K562 (cell line): ENCODE results near the gene CHD2. TPM values are rescaled to one million over a fixed set of nuclear protein-coding genes. Genes with fewer than 3 reads are reported as not detected.

Experiments
- BHLHE40 ChIP-seq: IDR thresholded peaks from 2 replicates; pipeline ENCODE4 v1.6.1; 2011; ENCODE audit warnings: low read length, improper control_type of control experiment
- BRCA1 ChIP-seq, 2 experiments: fragments of 450-650 bp in 1 of 2; sonication (generic) in 1 of 2; formaldehyde crosslinking in 1 of 2; IDR thresholded peaks; 2 replicates each; pipeline versions ENCODE4 v1.5.0 to v1.6.1; 2017 to 2020; ENCODE audit warnings: mild to moderate bottlenecking in 1 of 2, missing genetic modification reagents in 1 of 2
- C11orf30 ChIP-seq: fragments of 450-650 bp; IDR thresholded peaks from 2 replicates; pipeline ENCODE4 v1.6.1; 2016; ENCODE audit warnings: low read depth, mild to moderate bottlenecking
- RCOR1 ChIP-seq, 2 experiments: IDR thresholded peaks; 2 replicates each; pipeline ENCODE4 v1.6.1; 2012; ENCODE audit warnings: low read depth in 2 of 2, low read length in 2 of 2, borderline replicate concordance in 1 of 2, improper control_type of control experiment in 1 of 2
- TRIM28 ChIP-seq: fragments of 450-650 bp; IDR thresholded peaks from 2 replicates; pipeline ENCODE4 v1.6.1; 2017
- ZNF586 ChIP-seq: fragments of 450-650 bp; formaldehyde crosslinking; conservative IDR thresholded peaks from 2 replicates; pipeline ENCODE4 v1.4.0; 2020; ENCODE audit warnings: mild to moderate bottlenecking, moderate library complexity
- polyA plus RNA-seq, 8 experiments: library from polyadenylated mRNA; depleted of rRNA in 4 of 8; stranded (reverse) in 5 of 8; unstranded in 3 of 8; fragments of >200 nt; fragmentation: Nextera tagmentation in 2 of 8; fragmentation: Illumina TruSeq in 1 of 8; extraction: Ambion mirVana in 2 of 8; extraction: Trizol in 1 of 8; gene quantifications; 2 replicates each; pipeline versions ENCODE4 v1.2.1 to v1.2.3, GENCODE V29; 2011 to 2014; ENCODE audit warnings: inconsistent platforms in 1 of 8, missing spikeins in 1 of 8
- total RNA-seq, 7 experiments: library from RNA; depleted of rRNA in 6 of 7; stranded (reverse); fragments of >200 nt in 6 of 7; fragmentation: Illumina TruSeq in 2 of 7; extraction: Trizol in 2 of 7; gene quantifications; 2 replicates each; pipeline versions ENCODE4 v1.2.1 to v1.2.3, GENCODE V29; 2011 to 2021; ENCODE audit warnings: low replicate concordance in 1 of 7
- TF ChIP-seq, protein P1 (sequence below): fragments of 200-800 bp; sonication (Bioruptor generic); IDR thresholded peaks from 2 replicates; pipeline ENCODE4 v1.6.1; 2016; ENCODE audit warnings: missing genetic modification characterization, missing compliant biosample characterization
- TF ChIP-seq, protein P2 (sequence below): fragments of 450-650 bp; IDR thresholded peaks from 2 replicates; pipeline ENCODE4 v1.6.1; 2017; ENCODE audit warnings: mild to moderate bottlenecking, moderate library complexity
- TF ChIP-seq, protein P3 (sequence below): fragments of 250-450 bp; sonication (Bioruptor Pico); IDR thresholded peaks from 2 replicates; pipeline ENCODE4 v1.8.0; 2022; ENCODE audit warnings: inconsistent platforms
- TF ChIP-seq, protein P4 (sequence below), 2 experiments: IDR thresholded peaks; 2 replicates each; pipeline ENCODE4 v1.6.1; 2011; ENCODE audit warnings: borderline replicate concordance in 1 of 2, control low read depth in 1 of 2, low read depth in 1 of 2, low read length in 1 of 2, mild to moderate bottlenecking in 1 of 2, mixed read lengths in 1 of 2, moderate library complexity in 1 of 2; ENCODE audit not compliant: insufficient read depth in 1 of 2, insufficient read length in 1 of 2, poor library complexity in 1 of 2, severe bottlenecking in 1 of 2; ENCODE audit errors: extremely low read depth in 1 of 2
- TF ChIP-seq, protein P5 (sequence below), 2 experiments: fragments of 450-650 bp; IDR thresholded peaks; 2 replicates each; pipeline ENCODE4 v1.6.1; 2016

The CHD2 gene
- total and polyA plus RNA-seq, 9 of the 15 experiments (the other 6 are each of a cell fraction or from before 2014, with no cell fraction given) = 38.9 to 70.8 (median 56.2) TPM

DNA sequence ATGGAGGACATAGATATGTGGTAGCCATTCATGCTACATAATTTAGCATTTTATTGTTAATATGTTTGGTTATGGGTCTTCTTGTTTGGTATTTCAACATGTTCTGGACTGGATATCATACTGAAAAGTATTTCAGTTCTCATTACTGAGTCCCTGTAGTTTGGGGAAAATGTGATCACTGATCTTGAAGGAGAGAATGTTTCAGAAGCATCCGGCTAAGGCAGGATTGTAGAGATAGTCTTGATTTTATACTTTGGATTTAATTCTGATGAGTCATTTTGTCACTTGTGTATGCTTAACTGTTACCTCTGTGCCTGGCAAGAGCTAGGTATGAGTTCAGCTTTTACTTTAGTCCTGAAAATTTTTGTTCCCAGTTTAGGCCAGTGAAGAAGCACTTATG is 7.1 kb downstream of the CHD2 start (continued):
- TF ChIP-seq, protein P1, sequence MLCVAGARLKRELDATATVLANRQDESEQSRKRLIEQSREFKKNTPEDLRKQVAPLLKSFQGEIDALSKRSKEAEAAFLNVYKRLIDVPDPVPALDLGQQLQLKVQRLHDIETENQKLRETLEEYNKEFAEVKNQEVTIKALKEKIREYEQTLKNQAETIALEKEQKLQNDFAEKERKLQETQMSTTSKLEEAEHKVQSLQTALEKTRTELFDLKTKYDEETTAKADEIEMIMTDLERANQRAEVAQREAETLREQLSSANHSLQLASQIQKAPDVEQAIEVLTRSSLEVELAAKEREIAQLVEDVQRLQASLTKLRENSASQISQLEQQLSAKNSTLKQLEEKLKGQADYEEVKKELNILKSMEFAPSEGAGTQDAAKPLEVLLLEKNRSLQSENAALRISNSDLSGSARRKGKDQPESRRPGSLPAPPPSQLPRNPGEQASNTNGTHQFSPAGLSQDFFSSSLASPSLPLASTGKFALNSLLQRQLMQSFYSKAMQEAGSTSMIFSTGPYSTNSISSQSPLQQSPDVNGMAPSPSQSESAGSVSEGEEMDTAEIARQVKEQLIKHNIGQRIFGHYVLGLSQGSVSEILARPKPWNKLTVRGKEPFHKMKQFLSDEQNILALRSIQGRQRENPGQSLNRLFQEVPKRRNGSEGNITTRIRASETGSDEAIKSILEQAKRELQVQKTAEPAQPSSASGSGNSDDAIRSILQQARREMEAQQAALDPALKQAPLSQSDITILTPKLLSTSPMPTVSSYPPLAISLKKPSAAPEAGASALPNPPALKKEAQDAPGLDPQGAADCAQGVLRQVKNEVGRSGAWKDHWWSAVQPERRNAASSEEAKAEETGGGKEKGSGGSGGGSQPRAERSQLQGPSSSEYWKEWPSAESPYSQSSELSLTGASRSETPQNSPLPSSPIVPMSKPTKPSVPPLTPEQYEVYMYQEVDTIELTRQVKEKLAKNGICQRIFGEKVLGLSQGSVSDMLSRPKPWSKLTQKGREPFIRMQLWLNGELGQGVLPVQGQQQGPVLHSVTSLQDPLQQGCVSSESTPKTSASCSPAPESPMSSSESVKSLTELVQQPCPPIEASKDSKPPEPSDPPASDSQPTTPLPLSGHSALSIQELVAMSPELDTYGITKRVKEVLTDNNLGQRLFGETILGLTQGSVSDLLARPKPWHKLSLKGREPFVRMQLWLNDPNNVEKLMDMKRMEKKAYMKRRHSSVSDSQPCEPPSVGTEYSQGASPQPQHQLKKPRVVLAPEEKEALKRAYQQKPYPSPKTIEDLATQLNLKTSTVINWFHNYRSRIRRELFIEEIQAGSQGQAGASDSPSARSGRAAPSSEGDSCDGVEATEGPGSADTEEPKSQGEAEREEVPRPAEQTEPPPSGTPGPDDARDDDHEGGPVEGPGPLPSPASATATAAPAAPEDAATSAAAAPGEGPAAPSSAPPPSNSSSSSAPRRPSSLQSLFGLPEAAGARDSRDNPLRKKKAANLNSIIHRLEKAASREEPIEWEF (CRISPR knock-in tag) = no peak
- TF ChIP-seq, protein P2, sequence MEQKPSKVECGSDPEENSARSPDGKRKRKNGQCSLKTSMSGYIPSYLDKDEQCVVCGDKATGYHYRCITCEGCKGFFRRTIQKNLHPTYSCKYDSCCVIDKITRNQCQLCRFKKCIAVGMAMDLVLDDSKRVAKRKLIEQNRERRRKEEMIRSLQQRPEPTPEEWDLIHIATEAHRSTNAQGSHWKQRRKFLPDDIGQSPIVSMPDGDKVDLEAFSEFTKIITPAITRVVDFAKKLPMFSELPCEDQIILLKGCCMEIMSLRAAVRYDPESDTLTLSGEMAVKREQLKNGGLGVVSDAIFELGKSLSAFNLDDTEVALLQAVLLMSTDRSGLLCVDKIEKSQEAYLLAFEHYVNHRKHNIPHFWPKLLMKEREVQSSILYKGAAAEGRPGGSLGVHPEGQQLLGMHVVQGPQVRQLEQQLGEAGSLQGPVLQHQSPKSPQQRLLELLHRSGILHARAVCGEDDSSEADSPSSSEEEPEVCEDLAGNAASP = no peak
- TF ChIP-seq BHLHE40 = no peak
- TF ChIP-seq, protein P3, sequence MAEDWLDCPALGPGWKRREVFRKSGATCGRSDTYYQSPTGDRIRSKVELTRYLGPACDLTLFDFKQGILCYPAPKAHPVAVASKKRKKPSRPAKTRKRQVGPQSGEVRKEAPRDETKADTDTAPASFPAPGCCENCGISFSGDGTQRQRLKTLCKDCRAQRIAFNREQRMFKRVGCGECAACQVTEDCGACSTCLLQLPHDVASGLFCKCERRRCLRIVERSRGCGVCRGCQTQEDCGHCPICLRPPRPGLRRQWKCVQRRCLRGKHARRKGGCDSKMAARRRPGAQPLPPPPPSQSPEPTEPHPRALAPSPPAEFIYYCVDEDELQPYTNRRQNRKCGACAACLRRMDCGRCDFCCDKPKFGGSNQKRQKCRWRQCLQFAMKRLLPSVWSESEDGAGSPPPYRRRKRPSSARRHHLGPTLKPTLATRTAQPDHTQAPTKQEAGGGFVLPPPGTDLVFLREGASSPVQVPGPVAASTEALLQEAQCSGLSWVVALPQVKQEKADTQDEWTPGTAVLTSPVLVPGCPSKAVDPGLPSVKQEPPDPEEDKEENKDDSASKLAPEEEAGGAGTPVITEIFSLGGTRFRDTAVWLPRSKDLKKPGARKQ (CRISPR knock-in tag) = no peak
- TF ChIP-seq RCOR1 (IDR thresholded peaks at IDR 0.05; ENCODE audit: borderline replicate concordance in 1 of 2, low read depth in 2 of 2, low read length in 2 of 2) = 0 out of 4 replicates have a peak, but pooled peaks of 1 of the 2 experiments have one; percentile 4
- peak; percentile 72 for TF ChIP-seq C11orf30
- no peak for TF ChIP-seq ZNF586 (CRISPR knock-in tag)
- no peak for TF ChIP-seq TRIM28
- TF ChIP-seq, protein P4, sequence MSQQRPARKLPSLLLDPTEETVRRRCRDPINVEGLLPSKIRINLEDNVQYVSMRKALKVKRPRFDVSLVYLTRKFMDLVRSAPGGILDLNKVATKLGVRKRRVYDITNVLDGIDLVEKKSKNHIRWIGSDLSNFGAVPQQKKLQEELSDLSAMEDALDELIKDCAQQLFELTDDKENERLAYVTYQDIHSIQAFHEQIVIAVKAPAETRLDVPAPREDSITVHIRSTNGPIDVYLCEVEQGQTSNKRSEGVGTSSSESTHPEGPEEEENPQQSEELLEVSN (IDR thresholded peaks at IDR 0.05; ENCODE audit: borderline replicate concordance in 1 of 2, extremely low read depth in 1 of 2, insufficient read depth in 1 of 2, insufficient read length in 1 of 2, low read depth in 1 of 2, low read length in 1 of 2, poor library complexity in 1 of 2, severe bottlenecking in 1 of 2) = no peak
- no peak for TF ChIP-seq BRCA1 (IDR thresholded peaks at IDR 0.05)
- no peak for TF ChIP-seq BRCA1 (CRISPR knock-in tag; IDR thresholded peaks at IDR 0.05)
- TF ChIP-seq, protein P5, sequence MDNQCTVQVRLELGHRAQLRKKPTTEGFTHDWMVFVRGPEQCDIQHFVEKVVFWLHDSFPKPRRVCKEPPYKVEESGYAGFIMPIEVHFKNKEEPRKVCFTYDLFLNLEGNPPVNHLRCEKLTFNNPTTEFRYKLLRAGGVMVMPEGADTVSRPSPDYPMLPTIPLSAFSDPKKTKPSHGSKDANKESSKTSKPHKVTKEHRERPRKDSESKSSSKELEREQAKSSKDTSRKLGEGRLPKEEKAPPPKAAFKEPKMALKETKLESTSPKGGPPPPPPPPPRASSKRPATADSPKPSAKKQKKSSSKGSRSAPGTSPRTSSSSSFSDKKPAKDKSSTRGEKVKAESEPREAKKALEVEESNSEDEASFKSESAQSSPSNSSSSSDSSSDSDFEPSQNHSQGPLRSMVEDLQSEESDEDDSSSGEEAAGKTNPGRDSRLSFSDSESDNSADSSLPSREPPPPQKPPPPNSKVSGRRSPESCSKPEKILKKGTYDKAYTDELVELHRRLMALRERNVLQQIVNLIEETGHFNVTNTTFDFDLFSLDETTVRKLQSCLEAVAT (IDR thresholded peaks at IDR 0.05) = peak; percentile 30 to 60; a peak in 2 of 4 replicates
